NK-92 (cell line): ENCODE measurements around the gene OPALIN.
"Not testable (repeated sequence)": the region's sequence is repeated elsewhere in the genome, so short reads cannot be mapped to it uniquely, and the experiment has no call there.

Experiments used
- DNase-seq: peaks from one replicate; lab custom pipeline; 2025; ENCODE audit not compliant: unreplicated experiment; lab: John Stamatoyannopoulos, UW

The OPALIN gene

DNA sequence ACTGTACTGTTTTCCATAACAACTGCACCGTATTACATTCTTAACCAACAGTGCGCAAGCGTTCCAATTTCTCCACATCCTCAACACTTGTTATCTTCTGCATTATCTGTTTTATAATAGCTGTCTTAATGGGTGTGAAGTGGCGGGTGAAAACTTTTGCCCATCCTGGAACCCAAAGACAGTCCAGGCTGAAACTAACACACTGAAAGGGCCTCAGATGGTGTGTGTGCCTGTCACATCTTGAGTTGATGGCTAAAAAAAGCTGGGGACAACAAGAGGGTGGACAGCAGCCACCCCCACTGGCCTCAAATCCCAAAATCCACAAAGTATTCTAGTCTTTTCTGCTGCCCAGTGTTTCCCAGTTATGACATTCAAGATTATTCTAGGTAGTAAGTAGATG lies 19.4 kb downstream of the OPALIN start:
- no peak for DNase-seq

DNA sequence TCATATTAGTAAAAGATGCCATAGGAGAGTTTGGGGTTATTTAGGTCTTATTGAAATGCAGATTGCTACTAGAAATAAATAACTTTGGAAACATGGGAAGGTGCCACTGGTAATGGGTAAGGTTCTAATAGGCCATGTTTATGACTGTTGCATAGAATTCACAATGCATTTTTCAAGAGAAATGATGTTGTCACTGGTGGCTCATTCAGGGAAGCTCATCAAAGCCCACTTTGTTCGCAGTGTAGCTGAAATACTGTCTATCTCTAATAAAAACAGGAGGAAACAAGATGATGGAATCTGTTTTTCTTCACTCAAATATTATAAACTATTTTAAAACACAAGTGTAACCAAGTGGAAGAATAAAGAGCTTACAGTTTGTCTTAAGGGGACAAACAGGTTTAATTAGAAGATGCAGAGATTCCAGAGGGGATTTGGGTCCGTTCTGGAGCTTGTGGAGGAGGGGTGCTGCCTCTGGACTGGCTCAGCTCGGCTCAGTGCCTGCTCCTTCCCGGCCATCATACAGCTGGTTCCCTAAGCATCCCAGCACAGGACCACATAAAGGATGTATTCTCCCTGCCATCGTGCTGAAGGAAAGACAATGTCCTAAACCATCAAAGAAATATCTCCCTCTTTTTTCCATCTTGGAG lies 20.4 kb downstream of the OPALIN start:
- DNase-seq = no peak

DNA sequence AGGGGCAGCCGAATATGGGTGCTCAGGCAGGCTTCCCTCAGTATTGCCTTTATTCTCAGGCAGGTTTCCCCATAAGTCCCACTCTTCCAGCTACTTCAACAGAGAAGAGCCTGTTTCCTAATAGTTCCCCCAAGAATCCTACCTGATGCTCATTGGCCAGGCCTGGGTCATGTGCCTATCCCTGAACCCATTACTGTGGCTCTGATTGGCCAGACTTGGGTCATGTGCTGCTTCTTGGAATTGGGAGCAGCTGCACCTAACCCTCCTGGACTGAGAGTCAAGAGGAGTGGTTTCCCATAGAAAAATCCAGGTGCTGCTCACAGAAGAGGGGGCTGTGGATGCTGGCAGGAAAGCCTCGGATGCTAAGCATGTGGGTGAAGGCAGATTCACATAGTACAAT lies 21.7 kb downstream of the OPALIN start:
- DNase-seq = no peak

DNA sequence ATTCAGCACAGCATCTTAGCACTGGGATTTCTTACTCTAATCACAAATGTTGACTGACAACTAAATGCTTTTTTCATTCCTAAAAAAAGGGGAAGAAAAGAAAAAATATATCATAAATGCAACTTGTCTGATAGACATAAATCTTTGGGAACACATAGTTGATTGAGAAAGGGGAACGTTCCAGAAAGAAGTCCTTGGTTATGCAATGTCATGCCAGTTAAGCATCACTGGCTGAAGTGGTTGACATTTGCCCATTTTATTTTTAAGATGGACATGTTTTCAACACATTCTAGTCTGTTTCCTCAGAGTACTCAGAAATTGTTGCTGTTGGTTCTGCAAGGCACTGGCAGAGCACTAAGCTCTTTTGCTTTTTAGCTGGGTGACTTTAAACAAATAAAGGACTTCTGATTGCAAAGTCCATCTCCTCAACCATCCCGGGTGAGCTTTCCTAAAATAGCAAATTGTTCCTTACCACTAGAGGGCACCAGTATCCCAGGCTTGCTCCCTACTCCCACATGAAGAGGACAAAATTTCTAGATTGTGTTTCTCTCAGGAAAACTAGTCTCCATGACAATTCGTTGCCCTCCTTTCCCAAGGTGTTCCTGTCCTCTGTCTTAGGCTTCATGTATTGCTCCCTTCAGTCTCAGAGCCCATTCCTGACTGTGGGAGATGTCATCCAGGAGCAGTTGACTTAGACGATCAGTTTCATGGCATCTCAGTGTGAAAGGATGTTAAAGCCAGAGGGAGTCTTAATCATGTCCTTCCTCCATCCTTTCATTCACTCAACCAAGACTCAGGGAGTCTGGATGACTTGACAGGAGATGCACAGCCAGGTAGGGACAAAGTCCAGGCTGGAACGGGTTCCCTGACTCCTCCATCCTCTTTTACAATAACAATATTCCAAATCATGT lies 23.9 kb downstream of the OPALIN start:
- no peak for DNase-seq

DNA sequence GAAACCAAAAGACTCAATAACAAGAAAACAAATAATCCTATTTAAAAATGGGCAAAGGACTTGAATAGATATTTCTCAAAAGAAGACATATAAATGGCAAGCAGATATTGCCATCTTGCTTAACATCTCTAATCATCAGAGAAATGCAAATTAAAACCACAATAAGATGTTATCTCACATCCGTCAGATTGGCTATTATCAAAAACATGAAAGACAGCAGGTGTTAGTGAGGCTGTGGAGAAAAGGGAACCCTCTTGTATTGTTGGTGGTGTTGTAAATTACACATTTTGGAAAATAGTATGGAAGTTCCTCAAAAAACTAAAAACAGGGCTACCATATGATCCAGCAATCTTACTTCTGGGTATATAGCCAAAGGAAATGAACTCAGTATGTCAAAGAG lies 25.7 kb downstream of the OPALIN start:
- no peak for DNase-seq

DNA sequence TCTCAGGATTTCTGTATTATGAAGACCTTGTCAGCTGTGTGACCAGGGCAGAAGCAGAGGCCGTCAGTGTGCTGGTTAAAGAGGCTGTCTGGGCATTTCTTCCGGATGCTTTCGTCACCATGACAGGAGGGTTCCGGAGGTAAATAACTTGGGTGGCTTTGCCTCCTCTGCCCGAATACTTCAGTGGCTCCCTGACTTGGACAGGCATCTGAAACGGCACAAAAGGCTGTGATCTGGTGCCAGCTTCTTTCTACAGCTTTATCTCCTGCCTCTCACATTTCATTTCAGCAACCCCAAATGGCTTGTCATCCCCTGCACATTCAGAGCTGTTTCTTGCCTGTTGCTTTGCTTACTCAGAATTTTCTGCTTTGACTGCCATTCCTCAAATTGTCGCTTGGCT lies 31.3 kb downstream of the OPALIN start:
- no peak for DNase-seq

DNA sequence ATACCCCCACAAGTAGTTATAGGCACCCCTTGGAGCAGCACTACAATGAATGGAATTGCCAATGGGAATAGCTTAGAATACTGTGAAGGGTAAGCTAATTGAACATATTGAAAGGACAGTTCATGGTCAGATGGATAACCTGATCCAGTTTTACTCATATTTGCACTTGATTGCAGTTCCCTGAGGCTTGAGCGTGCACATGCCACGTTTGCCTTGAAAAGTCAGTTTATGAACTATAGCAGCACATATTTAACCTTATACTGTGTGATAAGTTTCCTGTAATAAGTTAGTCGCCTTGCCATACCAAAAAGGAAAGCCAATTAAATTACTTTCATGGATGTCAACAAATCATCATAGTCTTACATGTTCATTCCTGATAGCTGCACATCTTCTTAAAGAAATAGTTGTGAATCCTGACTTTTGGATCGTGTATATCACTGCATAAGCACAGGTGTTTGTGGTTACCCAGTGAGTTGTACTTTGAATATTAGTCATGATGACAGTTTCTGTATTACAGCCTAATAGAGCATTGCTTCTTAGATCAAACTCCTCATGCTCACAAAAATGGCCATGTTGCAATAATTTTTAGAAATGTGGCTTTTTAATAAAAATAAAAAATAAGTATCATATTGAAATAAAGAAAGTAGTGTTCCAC lies 33.0 kb downstream of the OPALIN start:
- no peak for DNase-seq

DNA sequence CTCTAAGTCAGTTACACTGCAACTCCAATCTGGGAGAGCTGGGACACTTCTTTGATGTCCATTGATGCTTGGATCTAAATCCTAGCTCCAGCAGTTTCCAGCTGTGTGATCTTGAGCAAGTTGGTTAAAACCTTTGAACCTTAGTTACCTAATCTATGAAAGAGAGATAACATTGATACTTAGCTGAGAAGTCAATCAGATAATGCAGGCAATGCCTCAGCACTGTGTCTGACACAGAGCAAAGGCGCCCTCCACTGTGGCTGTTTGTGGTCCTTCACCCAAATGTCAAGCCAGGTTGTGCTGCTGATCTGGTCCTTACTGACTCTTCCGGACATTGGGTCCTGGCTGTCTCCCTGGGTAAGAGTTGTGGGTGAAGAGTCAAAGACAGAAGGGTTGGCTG lies 34.4 kb downstream of the OPALIN start:
- no peak for DNase-seq

DNA sequence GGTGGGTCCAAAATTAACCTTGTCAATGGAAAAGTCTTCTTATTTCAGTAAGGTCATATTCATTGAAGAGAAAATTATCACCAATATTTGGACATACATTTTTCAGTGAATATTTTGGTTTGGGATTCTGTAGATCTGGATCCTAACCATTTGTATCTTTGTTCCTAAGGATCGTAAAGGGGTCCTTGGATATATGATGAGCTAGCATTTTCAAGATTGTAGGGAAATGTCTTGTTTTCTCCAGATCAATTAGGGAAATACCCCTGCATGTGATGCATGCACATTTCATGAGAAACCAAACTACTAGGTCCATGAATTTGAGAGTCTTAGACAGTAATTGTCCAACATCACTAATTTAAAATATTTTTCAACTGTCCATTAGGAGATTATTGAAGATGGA lies 36.5 kb downstream of the OPALIN start:
- DNase-seq = no peak

DNA sequence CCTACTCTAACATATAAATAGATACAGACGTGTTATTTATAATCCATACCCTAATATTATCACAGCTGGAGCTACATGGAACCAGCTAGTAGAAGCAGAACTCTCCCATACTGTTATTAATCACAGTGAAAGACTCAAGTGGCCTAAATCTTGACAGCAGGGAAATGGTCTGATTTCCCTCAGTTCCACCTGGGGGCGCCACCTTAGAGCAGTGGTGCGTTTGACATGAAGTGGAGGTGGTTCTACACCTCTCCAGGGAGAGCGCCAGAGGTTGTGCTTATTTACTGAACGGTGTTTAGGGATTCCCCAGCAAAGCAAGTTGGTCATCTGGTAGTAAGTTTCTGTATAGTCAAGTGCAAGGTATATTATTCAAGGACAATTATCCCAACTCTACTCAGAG lies 37.0 kb downstream of the OPALIN start:
- no peak for DNase-seq

DNA sequence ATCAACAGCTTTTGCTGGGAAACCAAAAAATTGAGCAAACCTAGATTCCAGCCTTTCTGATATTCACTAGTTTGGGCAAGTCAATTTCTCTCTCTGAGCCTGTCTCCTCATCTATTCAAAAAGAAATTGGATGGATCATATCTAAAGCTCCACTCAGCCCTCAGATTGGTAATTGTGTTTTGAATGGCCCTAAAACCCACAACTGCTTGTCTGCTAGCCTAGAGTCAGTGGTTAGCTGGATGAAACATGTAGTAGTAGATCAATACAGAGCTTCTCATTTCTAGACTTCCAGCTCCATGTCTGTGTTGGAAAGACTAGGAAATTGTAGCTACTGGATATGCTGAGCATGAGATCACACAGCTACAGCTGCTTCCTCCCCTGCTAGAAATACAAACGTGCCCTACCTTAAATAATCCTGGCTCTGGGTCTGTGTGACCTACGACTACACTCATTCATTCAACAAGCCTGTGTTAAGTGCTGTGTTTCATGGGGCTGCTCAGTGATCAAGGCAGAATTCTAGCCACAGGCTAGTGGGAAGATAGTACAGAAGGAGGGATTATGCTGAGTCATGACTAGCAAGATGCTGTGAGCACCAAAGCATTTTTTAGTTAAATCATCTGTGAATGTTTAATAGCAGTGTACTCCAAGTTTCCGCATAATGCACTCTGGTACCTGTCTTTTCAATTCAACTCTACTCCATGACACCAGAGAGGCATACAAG lies 38.9 kb downstream of the OPALIN start:
- no peak for DNase-seq

DNA sequence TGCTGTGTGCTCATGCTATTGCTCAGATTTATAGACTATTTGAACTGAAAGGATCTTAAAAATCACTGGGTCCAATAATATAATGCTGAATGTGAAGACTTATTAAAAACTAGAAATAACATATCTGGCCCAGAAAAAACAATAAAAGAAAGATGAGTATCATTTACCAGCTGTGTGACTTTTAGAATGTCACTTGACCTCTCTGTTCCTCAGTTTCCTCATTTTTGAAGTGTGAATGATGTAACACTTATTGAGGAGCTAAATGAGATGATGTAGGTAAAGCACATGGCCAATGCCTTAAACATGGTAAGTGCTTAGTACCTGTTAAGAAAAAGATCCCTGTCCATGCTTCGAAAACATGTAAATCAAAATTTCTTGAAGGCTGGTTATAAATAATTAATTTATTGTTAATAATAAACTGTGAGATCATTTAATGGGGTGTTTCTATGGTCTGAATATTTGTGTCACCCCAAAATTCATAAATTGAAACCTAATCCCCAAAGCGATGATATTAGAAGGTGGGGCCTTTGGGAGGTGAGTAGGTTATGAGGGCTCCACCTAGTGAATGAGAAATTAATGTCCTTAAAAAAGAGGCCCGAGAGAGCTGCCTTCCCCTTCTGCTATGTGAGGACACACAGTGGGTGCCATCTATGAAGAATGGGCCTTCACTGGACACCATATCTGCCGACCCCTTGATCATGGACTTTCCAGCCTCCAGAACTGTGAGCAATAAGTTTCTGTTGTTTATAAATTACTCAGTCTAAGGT lies 41.6 kb downstream of the OPALIN start:
- DNase-seq = no peak

DNA sequence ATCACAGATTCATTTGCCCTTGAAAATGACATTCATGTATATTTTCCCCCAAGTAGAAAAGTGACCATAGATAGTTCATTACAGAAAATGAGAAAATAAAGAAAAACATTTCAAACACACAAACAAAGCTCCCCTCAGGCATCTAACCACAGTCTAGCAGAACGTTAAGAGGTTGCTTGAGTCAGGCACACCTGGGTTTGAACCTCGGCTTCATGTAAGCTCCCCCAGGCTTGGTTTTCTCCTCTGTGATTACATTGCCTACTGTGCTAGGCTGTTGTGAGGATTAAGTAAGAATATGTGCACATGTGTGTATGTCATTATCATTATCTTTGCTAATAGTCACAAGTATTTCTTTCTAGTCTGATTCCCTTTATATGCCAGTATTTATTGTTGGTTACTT lies 45.5 kb downstream of the OPALIN start:
- no peak for DNase-seq

DNA sequence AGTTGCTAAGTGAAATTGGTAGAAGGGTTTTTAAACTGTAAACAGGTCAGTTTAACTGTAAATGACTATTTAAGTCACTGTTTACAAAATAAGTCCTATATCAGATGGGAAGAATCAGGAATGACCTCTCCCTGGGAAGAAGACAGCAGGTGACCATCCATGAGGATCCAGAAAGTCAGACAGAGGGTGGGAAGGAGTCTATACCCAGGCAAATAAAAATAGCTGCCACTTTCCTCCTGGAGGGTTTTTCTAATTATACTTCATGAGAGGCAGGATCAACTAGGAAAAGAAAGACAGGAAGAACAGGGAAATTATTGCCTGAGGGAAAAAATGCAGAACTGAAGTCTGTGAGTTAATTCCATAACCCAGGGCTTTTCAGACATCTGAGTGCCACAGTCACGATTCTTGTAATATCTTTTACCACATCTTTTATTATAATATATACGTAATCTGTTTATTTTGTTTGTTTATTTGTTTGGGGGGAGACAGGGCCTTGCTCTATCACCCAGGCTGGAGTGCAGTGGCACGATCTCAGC lies 47.6 kb downstream of the OPALIN start:
- DNase-seq = no peak

DNA sequence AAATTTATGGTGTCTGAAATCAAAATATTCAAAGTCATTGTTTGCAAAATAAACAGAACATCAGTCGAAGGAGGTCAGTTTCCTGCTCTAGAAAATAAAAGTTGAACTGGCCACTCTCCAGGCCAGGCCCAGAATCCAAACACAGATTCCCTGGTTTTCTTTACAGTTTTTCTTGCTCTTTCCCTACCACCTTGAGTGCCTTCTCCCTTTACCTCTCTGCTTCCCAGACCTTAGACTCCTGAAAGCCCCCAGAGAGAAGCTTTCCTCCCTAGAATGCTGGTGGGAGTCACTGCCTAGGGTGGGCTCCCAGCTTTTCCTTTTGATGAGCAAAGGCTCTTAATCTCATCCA lies 48.5 kb downstream of the OPALIN start:
- DNase-seq = no peak

DNA sequence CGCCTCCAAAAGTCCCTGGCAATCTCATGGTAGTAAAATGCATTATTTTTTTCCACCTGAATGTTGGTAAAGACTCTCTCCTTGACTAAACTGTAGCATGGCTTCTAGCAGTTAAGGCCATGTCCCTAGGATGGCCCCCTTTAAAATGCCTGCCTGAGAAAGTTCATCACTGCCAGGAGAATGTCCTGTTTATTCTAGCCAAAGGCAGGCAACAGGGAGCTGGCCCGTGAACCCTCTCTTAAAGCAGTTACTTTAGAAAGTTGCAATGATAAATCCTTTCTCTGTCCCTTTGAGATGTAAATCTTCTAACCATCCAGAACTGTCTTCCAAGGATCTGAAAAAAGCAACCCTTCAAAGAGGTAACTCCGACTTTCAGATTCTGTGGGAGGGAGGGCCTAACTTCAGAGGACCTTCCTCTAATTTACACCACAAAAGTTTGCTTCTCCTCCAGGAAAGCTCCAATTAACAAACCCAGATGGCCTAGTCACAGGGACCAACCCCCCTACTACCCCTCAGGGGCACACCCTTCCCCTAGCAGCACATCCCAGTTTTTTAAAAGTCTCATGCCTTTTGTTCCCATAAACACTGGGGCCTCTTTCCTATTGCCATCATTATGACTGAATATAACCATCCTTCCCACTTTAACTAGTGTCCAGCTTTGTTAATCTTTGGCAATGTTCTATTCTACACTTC lies 49.0 kb downstream of the OPALIN start:
- DNase-seq = no peak

DNA sequence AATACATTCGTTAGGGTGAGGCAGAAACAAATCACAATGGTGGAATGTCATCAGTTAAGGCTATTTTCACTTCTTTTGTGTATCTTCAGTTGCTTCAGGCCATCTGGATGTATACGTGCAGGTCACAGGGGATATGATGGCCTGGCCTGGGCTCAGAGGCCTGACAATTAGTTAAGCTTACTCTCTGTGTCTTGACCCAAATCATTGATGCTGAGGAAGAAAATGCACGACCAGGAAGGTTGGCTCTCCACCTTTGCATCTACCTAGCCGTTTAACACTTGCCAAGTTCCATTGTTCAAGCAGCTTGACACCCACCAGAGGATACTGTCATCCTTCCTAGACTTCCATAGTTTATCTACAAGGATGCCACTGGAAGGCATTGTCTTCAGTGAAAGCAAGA lies 49.9 kb downstream of the OPALIN start:
- not testable (repeated sequence) for DNase-seq

DNA sequence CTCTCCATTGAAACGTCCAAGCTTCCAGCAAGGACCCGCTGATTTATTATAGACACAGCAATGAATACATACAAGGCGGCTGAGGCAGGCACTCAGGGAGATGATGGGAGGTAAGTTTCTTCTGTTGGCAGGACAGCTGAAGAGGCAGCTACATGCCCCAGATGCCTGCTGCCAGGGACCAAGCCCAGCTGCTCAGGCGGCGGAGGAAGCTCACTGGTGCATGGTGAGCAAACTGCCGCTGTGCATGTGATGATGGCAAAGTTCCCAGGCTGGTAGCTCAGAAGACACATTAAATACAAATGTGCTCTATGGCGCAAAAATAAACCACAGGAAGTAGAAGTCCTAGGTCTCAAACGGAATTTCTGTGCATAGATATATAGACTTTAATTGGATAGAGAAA lies 52.3 kb downstream of the OPALIN start:
- DNase-seq = no peak

DNA sequence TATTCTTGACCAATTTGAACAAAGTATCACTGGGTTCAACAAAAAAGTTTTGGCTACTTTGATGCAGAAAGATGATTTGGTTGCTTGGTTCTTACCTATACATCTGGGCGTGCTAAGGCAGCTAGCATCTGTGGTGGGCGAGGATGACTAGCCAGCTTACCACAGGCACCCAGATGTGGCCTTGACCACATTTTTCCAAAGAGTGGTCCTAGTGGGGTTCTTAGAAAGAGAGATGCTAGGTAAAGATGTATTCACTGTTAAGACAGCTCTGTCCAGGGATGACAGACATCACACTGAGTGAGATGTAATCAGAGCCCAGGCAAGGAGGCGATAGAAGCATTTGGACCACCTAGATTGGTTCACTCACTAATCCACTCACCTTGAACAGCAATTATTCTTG lies 53.8 kb downstream of the OPALIN start:
- no peak for DNase-seq

DNA sequence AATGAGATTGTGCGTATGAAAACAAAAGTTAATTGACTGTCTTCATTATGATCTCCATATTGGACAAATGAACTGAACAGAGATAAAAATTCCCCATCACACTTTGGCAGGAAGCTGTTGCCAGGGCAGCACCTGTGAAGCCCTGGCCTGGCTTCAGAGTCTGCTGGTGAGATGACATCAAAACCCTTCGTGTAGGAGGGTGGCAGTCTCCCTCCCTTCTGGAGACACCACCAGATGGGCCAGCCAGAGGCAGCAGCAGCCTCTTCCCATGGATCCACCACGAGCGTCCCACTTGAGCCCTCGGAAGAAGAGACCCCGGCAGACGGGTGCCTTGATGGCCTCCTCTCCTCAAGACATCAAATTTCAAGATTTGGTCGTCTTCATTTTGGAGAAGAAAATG lies 54.6 kb downstream of the OPALIN start, which contains the start of gene DNTT:
Gene DNTT (plus strand): TSS at position 205 of the 400 bp plus-strand sequence. CDS start 64 bp downstream, at position 269.
- DNase-seq = no peak
